Liver (tissue), 9 donors: Measurements from ENCODE around the gene KLHL34. TPM values are rescaled to one million over a fixed set of nuclear protein-coding genes. Genes with fewer than 3 reads are reported as not detected.

Experiments
- DNase-seq: peaks from one replicate; pipeline ENCODE4 v3.0.0-alpha.2; 2017; ENCODE audit warnings: low spot score
- H3K27ac ChIP-seq, 2 donors: one replicate each; pipeline ENCODE4 v1.7.0; 2013; ENCODE audit warnings: inconsistent platforms in 2 of 2, low read length in 2 of 2, control low read depth in 1 of 2, low read depth in 1 of 2, mild to moderate bottlenecking in 1 of 2
- H3K27me3 ChIP-seq, 4 donors: one replicate each; pipeline versions ENCODE4 v1.6.1 to v1.7.0; 2013; ENCODE audit warnings: low read length in 3 of 4, inconsistent platforms in 1 of 4, mild to moderate bottlenecking in 1 of 4, moderate library complexity in 1 of 4; ENCODE audit not compliant: control insufficient read depth in 4 of 4, insufficient read depth in 4 of 4
- H3K36me3 ChIP-seq, 4 donors: one replicate each; pipeline versions ENCODE4 v1.6.1 to v1.7.0; 2013; ENCODE audit warnings: low read length in 3 of 4, mild to moderate bottlenecking in 3 of 4, low read depth in 1 of 4, moderate library complexity in 1 of 4; ENCODE audit not compliant: control insufficient read depth in 4 of 4, insufficient read depth in 3 of 4
- H3K4me1 ChIP-seq, 4 donors: one replicate each; pipeline versions ENCODE4 v1.6.1 to v1.7.0; 2013; ENCODE audit warnings: low read length in 3 of 4, mild to moderate bottlenecking in 3 of 4, moderate library complexity in 1 of 4; ENCODE audit not compliant: control insufficient read depth in 4 of 4, insufficient read depth in 4 of 4
- H3K4me3 ChIP-seq, 3 donors: one replicate each; pipeline versions ENCODE4 v1.6.1 to v1.7.0; 2013; ENCODE audit warnings: low read length in 3 of 3, control low read depth in 1 of 3, low read depth in 1 of 3, mild to moderate bottlenecking in 1 of 3
- H3K9ac ChIP-seq, 2 donors: one replicate each; pipeline ENCODE4 v1.7.0; 2013; ENCODE audit warnings: low read length in 2 of 2, mild to moderate bottlenecking in 2 of 2, moderate library complexity in 2 of 2, control low read depth in 1 of 2, low read depth in 1 of 2
- H3K9me3 ChIP-seq, 4 donors: one replicate each; pipeline versions ENCODE4 v1.6.1 to v1.7.0; 2013; ENCODE audit warnings: low read length in 3 of 4; ENCODE audit not compliant: control insufficient read depth in 4 of 4
- ATF3 ChIP-seq: IDR thresholded peaks from 2 replicates; pipeline ENCODE4 v1.6.1; 2016; ENCODE audit warnings: antibody characterized with exemption
- CTCF ChIP-seq: fragments of 150-350 bp; IDR thresholded peaks from 2 replicates; pipeline ENCODE4 v1.5.1; 2017; ENCODE audit warnings: improper control_type of control experiment, low read depth, low read length; ENCODE audit not compliant: missing input control
- EGR1 ChIP-seq, 2 donors: IDR thresholded peaks; 2 replicates each; pipeline ENCODE4 v1.6.1; 2016 to 2018; ENCODE audit warnings: antibody characterized with exemption in 2 of 2, low read depth in 2 of 2
- FOXA1 ChIP-seq: IDR thresholded peaks from 2 replicates; pipeline ENCODE4 v1.6.1; 2016; ENCODE audit warnings: antibody characterized with exemption
- FOXA2 ChIP-seq: IDR thresholded peaks from 2 replicates; pipeline ENCODE4 v1.6.1; 2016; ENCODE audit warnings: antibody characterized with exemption
- GABPA ChIP-seq, 2 donors: IDR thresholded peaks in 1 of 2; conservative IDR thresholded peaks in 1 of 2; 2 replicates each; pipeline ENCODE4 v1.6.1; 2016; ENCODE audit warnings: antibody characterized with exemption in 2 of 2, mild to moderate bottlenecking in 1 of 2, moderate library complexity in 1 of 2
- JUND ChIP-seq, 2 donors: IDR thresholded peaks; 2 replicates each; pipeline ENCODE4 v1.6.1; 2016; ENCODE audit warnings: antibody characterized with exemption in 2 of 2
- NR2F2 ChIP-seq: IDR thresholded peaks from 2 replicates; pipeline ENCODE4 v1.6.1; 2016; ENCODE audit warnings: antibody characterized with exemption
- RAD21 ChIP-seq, 2 donors: IDR thresholded peaks; 2 replicates each; pipeline ENCODE4 v1.6.1; 2016; ENCODE audit warnings: antibody characterized with exemption in 2 of 2, mild to moderate bottlenecking in 2 of 2
- RXRA ChIP-seq, 2 donors: IDR thresholded peaks; 2 replicates each; pipeline ENCODE4 v1.6.1; 2017 to 2018; ENCODE audit warnings: antibody characterized with exemption in 2 of 2, mild to moderate bottlenecking in 1 of 2
- WGBS: extraction: QIAGEN DNeasy Blood & Tissue Kit; methylation state at CpG from one replicate; pipeline ENCODE4 v1.1.7; 2013; 5-methylcytosine and 5-hydroxymethylcytosine counted together
- polyA plus RNA-seq, 2 donors: library from polyadenylated mRNA; stranded (reverse) in 1 of 2; unstranded in 1 of 2; fragments of 200-250 nt in 1 of 2; fragments of >200 nt in 1 of 2; fragmentation: Nextera tagmentation in 1 of 2; extraction: Ambion mirVana in 1 of 2; gene quantifications; one replicate each; pipeline versions ENCODE4 v1.2.1 to v1.2.3, GENCODE V29; 2013 to 2015
- total RNA-seq, 2 donors: library from RNA; depleted of rRNA; stranded (reverse); fragments of >200 nt; gene quantifications; one replicate each; pipeline ENCODE4 v1.2.3, GENCODE V29; 2014
- TF ChIP-seq, protein P1 (sequence below): IDR thresholded peaks from 2 replicates; pipeline ENCODE4 v1.6.1; 2016; ENCODE audit warnings: antibody characterized with exemption
- TF ChIP-seq, protein P2 (sequence below): IDR thresholded peaks from 2 replicates; pipeline ENCODE4 v1.6.1; 2016; ENCODE audit warnings: antibody characterized with exemption, mild to moderate bottlenecking
- TF ChIP-seq, protein P3 (sequence below): IDR thresholded peaks from 2 replicates; pipeline ENCODE4 v1.6.1; 2016; ENCODE audit warnings: antibody characterized with exemption
- donor health status: healthy.
- donor health status: healthy.
- donor health status: healthy.
- donor health status: healthy.
- donor health status: healthy.

Gene KLHL34
- total and polyA plus RNA-seq, 4 donors, result 0.02 to 0.14 (median 0.04) TPM; not detected in 1

GRCh38 chrX:21674430-21675186 is 16.5 kb upstream of the KLHL34 start (continued):
- TF ChIP-seq, protein P1, sequence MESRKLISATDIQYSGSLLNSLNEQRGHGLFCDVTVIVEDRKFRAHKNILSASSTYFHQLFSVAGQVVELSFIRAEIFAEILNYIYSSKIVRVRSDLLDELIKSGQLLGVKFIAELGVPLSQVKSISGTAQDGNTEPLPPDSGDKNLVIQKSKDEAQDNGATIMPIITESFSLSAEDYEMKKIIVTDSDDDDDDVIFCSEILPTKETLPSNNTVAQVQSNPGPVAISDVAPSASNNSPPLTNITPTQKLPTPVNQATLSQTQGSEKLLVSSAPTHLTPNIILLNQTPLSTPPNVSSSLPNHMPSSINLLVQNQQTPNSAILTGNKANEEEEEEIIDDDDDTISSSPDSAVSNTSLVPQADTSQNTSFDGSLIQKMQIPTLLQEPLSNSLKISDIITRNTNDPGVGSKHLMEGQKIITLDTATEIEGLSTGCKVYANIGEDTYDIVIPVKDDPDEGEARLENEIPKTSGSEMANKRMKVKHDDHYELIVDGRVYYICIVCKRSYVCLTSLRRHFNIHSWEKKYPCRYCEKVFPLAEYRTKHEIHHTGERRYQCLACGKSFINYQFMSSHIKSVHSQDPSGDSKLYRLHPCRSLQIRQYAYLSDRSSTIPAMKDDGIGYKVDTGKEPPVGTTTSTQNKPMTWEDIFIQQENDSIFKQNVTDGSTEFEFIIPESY, result no peak
- TF ChIP-seq RAD21 (IDR thresholded peaks at IDR 0.05) (no peak), CTCF (no peak), JUND (IDR thresholded peaks at IDR 0.05) (no peak)

- Histone ChIP-seq H3K27ac (no peak overlapping the region), H3K36me3 (no peaks in the 10 kb centered on the region), H3K9me3 (no peaks in the 10 kb centered on the region), H3K9ac (no peak overlapping the region), H3K4me3 (no peak overlapping the region), H3K27me3 (no peaks in the 10 kb centered on the region), H3K4me1 (no peaks in the 10 kb centered on the region)
- TF ChIP-seq FOXA1, result no peak
- no peak for TF ChIP-seq CTCF
- TF ChIP-seq, protein P2, sequence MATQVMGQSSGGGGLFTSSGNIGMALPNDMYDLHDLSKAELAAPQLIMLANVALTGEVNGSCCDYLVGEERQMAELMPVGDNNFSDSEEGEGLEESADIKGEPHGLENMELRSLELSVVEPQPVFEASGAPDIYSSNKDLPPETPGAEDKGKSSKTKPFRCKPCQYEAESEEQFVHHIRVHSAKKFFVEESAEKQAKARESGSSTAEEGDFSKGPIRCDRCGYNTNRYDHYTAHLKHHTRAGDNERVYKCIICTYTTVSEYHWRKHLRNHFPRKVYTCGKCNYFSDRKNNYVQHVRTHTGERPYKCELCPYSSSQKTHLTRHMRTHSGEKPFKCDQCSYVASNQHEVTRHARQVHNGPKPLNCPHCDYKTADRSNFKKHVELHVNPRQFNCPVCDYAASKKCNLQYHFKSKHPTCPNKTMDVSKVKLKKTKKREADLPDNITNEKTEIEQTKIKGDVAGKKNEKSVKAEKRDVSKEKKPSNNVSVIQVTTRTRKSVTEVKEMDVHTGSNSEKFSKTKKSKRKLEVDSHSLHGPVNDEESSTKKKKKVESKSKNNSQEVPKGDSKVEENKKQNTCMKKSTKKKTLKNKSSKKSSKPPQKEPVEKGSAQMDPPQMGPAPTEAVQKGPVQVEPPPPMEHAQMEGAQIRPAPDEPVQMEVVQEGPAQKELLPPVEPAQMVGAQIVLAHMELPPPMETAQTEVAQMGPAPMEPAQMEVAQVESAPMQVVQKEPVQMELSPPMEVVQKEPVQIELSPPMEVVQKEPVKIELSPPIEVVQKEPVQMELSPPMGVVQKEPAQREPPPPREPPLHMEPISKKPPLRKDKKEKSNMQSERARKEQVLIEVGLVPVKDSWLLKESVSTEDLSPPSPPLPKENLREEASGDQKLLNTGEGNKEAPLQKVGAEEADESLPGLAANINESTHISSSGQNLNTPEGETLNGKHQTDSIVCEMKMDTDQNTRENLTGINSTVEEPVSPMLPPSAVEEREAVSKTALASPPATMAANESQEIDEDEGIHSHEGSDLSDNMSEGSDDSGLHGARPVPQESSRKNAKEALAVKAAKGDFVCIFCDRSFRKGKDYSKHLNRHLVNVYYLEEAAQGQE, result no peak
- TF ChIP-seq GABPA (IDR thresholded peaks at IDR 0.05 in 1 of 2, conservative IDR thresholded peaks at IDR 0.05 in 1 of 2), result no peak
- no peak for TF ChIP-seq FOXA2
- TF ChIP-seq ATF3, result no peak
- TF ChIP-seq EGR1 (IDR thresholded peaks at IDR 0.05; ENCODE audit: low read depth in 2 of 2), result no peak
- TF ChIP-seq, protein P3, sequence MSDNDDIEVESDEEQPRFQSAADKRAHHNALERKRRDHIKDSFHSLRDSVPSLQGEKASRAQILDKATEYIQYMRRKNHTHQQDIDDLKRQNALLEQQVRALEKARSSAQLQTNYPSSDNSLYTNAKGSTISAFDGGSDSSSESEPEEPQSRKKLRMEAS, result no peak
- TF ChIP-seq RXRA (IDR thresholded peaks at IDR 0.05), result no peak
- TF ChIP-seq NR2F2, result no peak
- 91% methylated on average over 4 of the region's 4 CpGs for WGBS
- DNase-seq, result no peak
Observed at GRCh38 chrX:21666679-21667078, 8.5 kb upstream of the KLHL34 start.
